HepG2 (cell line): ENCODE results near the gene SLIT3. TPM values are rescaled to one million over a fixed set of nuclear protein-coding genes. Genes with fewer than 3 reads are reported as not detected.

Experiments
- ATAC-seq: fragments of 200-7000 bp; cut with Tn5 transposase; 3 replicates; pipeline ENCODE4 v1.9.1; 2020; ENCODE audit warnings: mild to moderate bottlenecking, moderate library complexity
- BruUV-seq: library from RNA; stranded (reverse); fragments of 400-500 nt; replicated peaks from 2 replicates; lab custom pipeline; 2021; lab: Mats Ljungman, UMichigan
- CTCF ChIA-PET: fragments of 300-600 bp; formaldehyde crosslinking; extraction: SDS; loops from one replicate; lab custom pipeline; 2021; ENCODE audit warnings: low total read pairs, inconsistent platforms, low intra/inter-chr PET ratio; lab: Yijun Ruan, JAX
- POLR2A ChIA-PET: fragments of 350-600 bp; sonication (Branson Sonifier 250); formaldehyde crosslinking; loops from one replicate; lab custom pipeline; 2020; ENCODE audit warnings: antibody characterized with exemption, inconsistent platforms; lab: Yijun Ruan, JAX
- DNase-seq: peaks from one replicate; pipeline ENCODE4 v3.0.0-alpha.2; 2015; ENCODE audit warnings: low spot score
- FAIRE-seq: peaks from 3 replicates; lab custom pipeline; 2011; peaks lifted over from hg19 to GRCh38; lab: Jason Lieb, UNC
- H2AFZ ChIP-seq: one replicate; pipeline ENCODE4 v1.6.1; 2011; ENCODE audit warnings: low read length, inconsistent platforms
- H3K27ac ChIP-seq: fragments of 300-600 bp; 3 replicates; pipeline ENCODE4 v1.8.0; 2011; ENCODE audit warnings: mixed run types, mild to moderate bottlenecking, mixed read lengths, low read length, inconsistent platforms; ENCODE audit not compliant: insufficient read depth; ENCODE audit errors: extremely low read length
- H3K27me3 ChIP-seq, 2 experiments: fragments of 200-600 bp in 1 of 2; 2 replicates in 1 of 2; 3 replicates in 1 of 2; pipeline versions ENCODE4 v1.6.0 to v1.8.0; 2011; ENCODE audit warnings: low read length in 2 of 2, mild to moderate bottlenecking in 2 of 2, moderate library complexity in 2 of 2, inconsistent platforms in 1 of 2; ENCODE audit not compliant: insufficient read depth in 2 of 2, control insufficient read depth in 1 of 2
- H3K36me3 ChIP-seq, 2 experiments: fragments of 200-600 bp in 1 of 2; replicated peaks in 1 of 2; 2 replicates in 1 of 2; 3 replicates in 1 of 2; pipeline versions ENCODE4 v1.5.1 to v1.8.0; 2011; ENCODE audit warnings: low read length in 2 of 2, inconsistent platforms in 1 of 2; ENCODE audit not compliant: insufficient read depth in 2 of 2, control insufficient read depth in 1 of 2
- H3K4me1 ChIP-seq: 2 replicates; pipeline ENCODE4 v1.5.1; 2012; ENCODE audit warnings: low read length, inconsistent platforms; ENCODE audit not compliant: insufficient read depth
- H3K4me2 ChIP-seq: 2 replicates; pipeline ENCODE4 v1.6.0; 2011; ENCODE audit warnings: low read depth, low read length, inconsistent platforms
- H3K4me3 ChIP-seq, 3 experiments: fragments of 200-600 bp in 1 of 3; sonication (generic), shearing (Covaris generic) in 1 of 3; replicated peaks in 1 of 3; 2 replicates each; pipeline ENCODE4 v1.5.1; 2011 to 2016; ENCODE audit warnings: low read length in 3 of 3, inconsistent platforms in 2 of 3, low read depth in 2 of 3, mild to moderate bottlenecking in 2 of 3, control low read depth in 1 of 3, mixed read lengths in 1 of 3; ENCODE audit not compliant: insufficient read depth in 1 of 3
- H3K79me2 ChIP-seq: one replicate; pipeline ENCODE4 v1.6.1; 2011; ENCODE audit warnings: low read length, inconsistent platforms; ENCODE audit not compliant: insufficient read depth
- H3K9ac ChIP-seq: 2 replicates; pipeline ENCODE4 v1.6.0; 2011; ENCODE audit warnings: mild to moderate bottlenecking, low read depth, low read length, inconsistent platforms; ENCODE audit not compliant: insufficient read depth
- H3K9me3 ChIP-seq: 2 replicates; pipeline ENCODE4 v1.5.1; 2012; ENCODE audit warnings: mild to moderate bottlenecking, low read length
- H4K20me1 ChIP-seq: 2 replicates; pipeline ENCODE4 v1.6.0; 2011; ENCODE audit warnings: inconsistent platforms, mild to moderate bottlenecking, low read length, moderate library complexity; ENCODE audit not compliant: insufficient read depth
- ASH2L ChIP-seq: fragments of 300-600, 200-600 bp; sonication (generic); IDR thresholded peaks from 2 replicates; pipeline ENCODE4 v1.7.0; 2017; ENCODE audit warnings: low read depth, mild to moderate bottlenecking, moderate library complexity, mixed read lengths, low read length; ENCODE audit not compliant: insufficient read length
- CC2D1A ChIP-seq: sonication (generic); formaldehyde crosslinking; IDR thresholded peaks from 2 replicates; pipeline ENCODE4 v1.8.1; 2023; ENCODE audit warnings: mild to moderate bottlenecking, missing genetic modification reagents
- CCDC6 ChIP-seq: sonication (generic); formaldehyde crosslinking; IDR thresholded peaks from 2 replicates; pipeline ENCODE4 v1.8.1; 2022; ENCODE audit warnings: mild to moderate bottlenecking, missing genetic modification reagents, moderate library complexity
- CREB3 ChIP-seq: sonication (generic); formaldehyde crosslinking; IDR thresholded peaks from 2 replicates; pipeline ENCODE4 v1.5.0; 2020; ENCODE audit warnings: missing genetic modification reagents
- PRMT3 ChIP-seq: sonication (generic); formaldehyde crosslinking; IDR thresholded peaks from 2 replicates; pipeline ENCODE4 v1.8.1; 2022; ENCODE audit warnings: low read depth, mild to moderate bottlenecking, moderate library complexity, missing genetic modification reagents, borderline replicate concordance
- SETDB1 ChIP-seq: sonication (generic); formaldehyde crosslinking; IDR thresholded peaks from 2 replicates; pipeline ENCODE4 v1.5.1; 2020; ENCODE audit warnings: missing genetic modification reagents, mild to moderate bottlenecking, borderline replicate concordance
- SMAD3 ChIP-seq: sonication (generic); formaldehyde crosslinking; IDR thresholded peaks from 2 replicates; pipeline ENCODE4 v1.4.0; 2020; ENCODE audit warnings: missing genetic modification reagents
- TAF15 ChIP-seq: fragments of 200-400 bp; formaldehyde crosslinking; IDR thresholded peaks from one replicate; pipeline ENCODE4 v1.6.1; 2018; ENCODE audit warnings: mild to moderate bottlenecking, low read depth, low read length; ENCODE audit not compliant: poor library complexity, severe bottlenecking
- WGBS: methylation state at CpG from one replicate; pipeline ENCODE4 v1.1.6; 2017; ENCODE audit warnings: low lambda C conversion rate; 5-methylcytosine and 5-hydroxymethylcytosine counted together
- in situ Hi-C: cut with HindIII; loops from 2 replicates; pipeline ENCODE4 v1.10.0; 2017; ENCODE audit warnings: low pct_unique_long_range_greater_than_20kb; ENCODE audit not compliant: extremely low pct_ligation_motif_present
- intact Hi-C: fragments of 100-400 bp; cut with micrococcal nuclease; formaldehyde crosslinking; loops from one replicate; pipeline ENCODE4 v1.10.0; 2022; ENCODE audit not compliant: unreplicated experiment
- polyA plus RNA-seq, 8 experiments: library from polyadenylated mRNA; depleted of rRNA in 3 of 8; stranded (reverse) in 7 of 8; unstranded in 1 of 8; fragments of >200 nt; fragmentation: Illumina TruSeq in 4 of 8; extraction: Trizol in 4 of 8; gene quantifications; 2 replicates each; pipeline versions ENCODE4 v1.2.1 to v1.2.3, GENCODE V29; 2011 to 2016; ENCODE audit warnings: low read depth in 4 of 8, missing spikeins in 1 of 8, mixed read lengths in 1 of 8; ENCODE audit not compliant: insufficient read depth in 1 of 8
- total RNA-seq, 5 experiments: library from RNA; depleted of rRNA; stranded (reverse); fragments of >200 nt; fragmentation: Illumina TruSeq; extraction: Trizol; gene quantifications; 2 replicates each; pipeline ENCODE4 v1.2.3, GENCODE V29; 2016; ENCODE audit warnings: low read depth in 1 of 5
- TF ChIP-seq, protein P1 (sequence below): sonication (generic); formaldehyde crosslinking; IDR thresholded peaks from 2 replicates; pipeline ENCODE4 v1.9.0; 2022; ENCODE audit warnings: missing genetic modification reagents, mild to moderate bottlenecking, borderline replicate concordance

The SLIT3 gene
- total and polyA plus RNA-seq, 2 of the 13 experiments (the other 11 are each of a cell fraction or from before 2014, with no cell fraction given): not detected

DNA sequence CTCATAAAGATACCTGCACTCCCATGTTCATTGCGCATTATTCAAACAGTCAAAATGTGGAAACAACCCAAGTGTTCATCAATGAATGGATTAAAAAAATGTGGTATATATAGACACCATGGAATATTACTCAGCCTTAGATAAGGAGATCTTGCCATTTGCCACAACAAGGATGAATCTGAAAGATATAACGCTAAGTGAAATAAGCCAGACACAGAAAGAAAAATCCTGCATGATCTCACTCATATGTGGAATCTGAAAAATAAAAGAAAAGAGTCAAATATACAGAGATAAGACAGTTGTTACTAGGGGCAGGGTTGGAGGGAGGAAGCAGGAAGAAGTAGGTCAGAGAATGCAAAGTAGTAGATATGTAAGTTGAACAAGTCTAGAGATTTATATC is 17.6 kb upstream of the SLIT3 start:
- Histone ChIP-seq H3K4me3 (no peak overlapping the region), H3K9me3 (no peaks in the 10 kb centered on the region), H3K36me3 (no peaks in the 10 kb centered on the region), H3K27ac (no peak overlapping the region), H3K27me3 (no peaks in the 10 kb centered on the region), H3K9ac (no peak overlapping the region), H3K4me1 (no peaks in the 10 kb centered on the region), H2AFZ (no peak overlapping the region), H4K20me1 (no peaks in the 10 kb centered on the region), H3K79me2 (no peaks in the 10 kb centered on the region), H3K4me2 (no peak overlapping the region)
- BruUV-seq: no TSS peak
- POLR2A ChIA-PET: no interaction called here
- CTCF ChIA-PET: no interaction called here
- TF ChIP-seq, protein P1, sequence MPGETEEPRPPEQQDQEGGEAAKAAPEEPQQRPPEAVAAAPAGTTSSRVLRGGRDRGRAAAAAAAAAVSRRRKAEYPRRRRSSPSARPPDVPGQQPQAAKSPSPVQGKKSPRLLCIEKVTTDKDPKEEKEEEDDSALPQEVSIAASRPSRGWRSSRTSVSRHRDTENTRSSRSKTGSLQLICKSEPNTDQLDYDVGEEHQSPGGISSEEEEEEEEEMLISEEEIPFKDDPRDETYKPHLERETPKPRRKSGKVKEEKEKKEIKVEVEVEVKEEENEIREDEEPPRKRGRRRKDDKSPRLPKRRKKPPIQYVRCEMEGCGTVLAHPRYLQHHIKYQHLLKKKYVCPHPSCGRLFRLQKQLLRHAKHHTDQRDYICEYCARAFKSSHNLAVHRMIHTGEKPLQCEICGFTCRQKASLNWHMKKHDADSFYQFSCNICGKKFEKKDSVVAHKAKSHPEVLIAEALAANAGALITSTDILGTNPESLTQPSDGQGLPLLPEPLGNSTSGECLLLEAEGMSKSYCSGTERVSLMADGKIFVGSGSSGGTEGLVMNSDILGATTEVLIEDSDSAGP (CRISPR knock-in tag): no peak
- no peak for TF ChIP-seq SETDB1 (CRISPR knock-in tag)
- TF ChIP-seq CC2D1A (CRISPR knock-in tag): no peak
- no peak for TF ChIP-seq CCDC6 (CRISPR knock-in tag)
- no peak for TF ChIP-seq SMAD3 (CRISPR knock-in tag)
- TF ChIP-seq TAF15: no peak
- TF ChIP-seq ASH2L: no peak
- TF ChIP-seq PRMT3: no peak
- no peak for TF ChIP-seq CREB3 (CRISPR knock-in tag)
- WGBS: 1% methylated on average over 2 of the region's 2 CpGs
- FAIRE-seq (no peak), DNase-seq (no peak), ATAC-seq (no peak)
- in situ Hi-C loops (no loop called here), intact Hi-C loops (no loop called here)
